Nephron progenitor cell (in vitro differentiated cells): ENCODE data around the gene DNAAF1.

ENCODE experiments used
- DNase-seq: peaks from one replicate; pipeline ENCODE4 v3.0.0; 2021
- H3K27ac Mint-ChIP-seq: 2 replicates; pipeline ENCODE4 v1.8.0; 2021; ENCODE audit warnings: mild to moderate bottlenecking, moderate library complexity, mixed read lengths
- H3K27me3 Mint-ChIP-seq: 2 replicates; pipeline ENCODE4 v1.8.0; 2021; ENCODE audit warnings: mild to moderate bottlenecking, low read depth, mixed read lengths; ENCODE audit not compliant: poor library complexity
- H3K36me3 Mint-ChIP-seq: 2 replicates; pipeline ENCODE4 v1.8.0; 2021; ENCODE audit warnings: low read depth, mixed read lengths
- H3K4me1 Mint-ChIP-seq: 2 replicates; pipeline ENCODE4 v1.8.0; 2021; ENCODE audit warnings: mixed read lengths
- H3K4me3 Mint-ChIP-seq: 2 replicates; pipeline ENCODE4 v1.8.0; 2021; ENCODE audit warnings: mild to moderate bottlenecking, moderate library complexity, mixed read lengths
- H3K9me3 Mint-ChIP-seq: 2 replicates; pipeline ENCODE4 v1.8.0; 2021; ENCODE audit warnings: mild to moderate bottlenecking, moderate library complexity, mixed read lengths
- TF ChIP-seq, protein P1 (sequence below): fragments of 200-600 bp; sonication (generic); IDR thresholded peaks from 2 replicates; pipeline ENCODE4 v1.5.0; 2021; ENCODE audit warnings: antibody characterized with exemption

Gene DNAAF1

DNA sequence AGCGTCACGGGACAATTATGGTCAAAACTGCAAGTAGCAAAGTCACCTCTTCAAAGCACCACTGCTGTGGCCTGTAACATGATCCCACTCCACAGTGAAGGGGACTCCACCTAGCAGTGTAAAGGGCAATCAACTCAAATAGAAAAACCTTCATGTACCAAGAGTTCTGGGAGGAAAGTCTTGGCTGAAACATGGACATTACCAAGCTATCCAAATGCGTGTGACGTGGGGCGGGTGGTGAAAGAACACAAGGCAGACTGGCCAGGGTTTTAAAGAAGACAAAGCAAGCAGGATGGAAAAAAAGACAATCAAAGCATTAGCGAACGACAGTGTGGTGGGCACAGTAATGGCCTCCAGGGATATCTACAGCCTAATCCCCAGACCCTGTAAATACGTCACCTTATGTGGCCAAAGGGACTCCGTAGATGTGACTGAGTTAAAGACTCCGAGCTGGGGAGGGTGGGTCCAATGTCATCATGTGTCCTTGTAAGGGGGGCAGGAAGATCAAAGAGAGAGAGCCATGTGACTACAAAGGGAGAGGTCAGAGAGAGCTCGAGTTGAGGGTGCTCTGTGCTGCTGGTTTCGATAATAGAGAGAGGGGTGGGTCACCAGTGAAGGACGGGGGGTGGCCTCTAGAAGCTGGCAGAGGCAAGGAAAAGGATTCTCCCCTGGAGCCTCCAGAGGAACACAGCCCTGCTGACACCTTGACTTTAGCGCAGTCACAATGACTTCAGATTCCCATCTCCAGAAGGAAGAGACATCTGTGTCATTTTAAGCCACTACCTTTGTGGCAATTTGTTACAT is 6.1 kb upstream of the DNAAF1 start:
- peaks cover 25% of the 10 kb centered on the region for H3K9me3 Mint-ChIP-seq
- peaks cover 49% of the 10 kb centered on the region for H3K36me3 Mint-ChIP-seq
- peaks cover 84% of the 10 kb centered on the region for H3K4me1 Mint-ChIP-seq
- H3K27ac Mint-ChIP-seq: peak overlapping the region; percentile 78
- H3K4me3 Mint-ChIP-seq: peak overlapping the region; percentile 81
- TF ChIP-seq, protein P1, sequence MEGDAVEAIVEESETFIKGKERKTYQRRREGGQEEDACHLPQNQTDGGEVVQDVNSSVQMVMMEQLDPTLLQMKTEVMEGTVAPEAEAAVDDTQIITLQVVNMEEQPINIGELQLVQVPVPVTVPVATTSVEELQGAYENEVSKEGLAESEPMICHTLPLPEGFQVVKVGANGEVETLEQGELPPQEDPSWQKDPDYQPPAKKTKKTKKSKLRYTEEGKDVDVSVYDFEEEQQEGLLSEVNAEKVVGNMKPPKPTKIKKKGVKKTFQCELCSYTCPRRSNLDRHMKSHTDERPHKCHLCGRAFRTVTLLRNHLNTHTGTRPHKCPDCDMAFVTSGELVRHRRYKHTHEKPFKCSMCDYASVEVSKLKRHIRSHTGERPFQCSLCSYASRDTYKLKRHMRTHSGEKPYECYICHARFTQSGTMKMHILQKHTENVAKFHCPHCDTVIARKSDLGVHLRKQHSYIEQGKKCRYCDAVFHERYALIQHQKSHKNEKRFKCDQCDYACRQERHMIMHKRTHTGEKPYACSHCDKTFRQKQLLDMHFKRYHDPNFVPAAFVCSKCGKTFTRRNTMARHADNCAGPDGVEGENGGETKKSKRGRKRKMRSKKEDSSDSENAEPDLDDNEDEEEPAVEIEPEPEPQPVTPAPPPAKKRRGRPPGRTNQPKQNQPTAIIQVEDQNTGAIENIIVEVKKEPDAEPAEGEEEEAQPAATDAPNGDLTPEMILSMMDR: no peak
- DNase-seq: no peak
- H3K27me3 Mint-ChIP-seq: no peaks in the 10 kb centered on the region

DNA sequence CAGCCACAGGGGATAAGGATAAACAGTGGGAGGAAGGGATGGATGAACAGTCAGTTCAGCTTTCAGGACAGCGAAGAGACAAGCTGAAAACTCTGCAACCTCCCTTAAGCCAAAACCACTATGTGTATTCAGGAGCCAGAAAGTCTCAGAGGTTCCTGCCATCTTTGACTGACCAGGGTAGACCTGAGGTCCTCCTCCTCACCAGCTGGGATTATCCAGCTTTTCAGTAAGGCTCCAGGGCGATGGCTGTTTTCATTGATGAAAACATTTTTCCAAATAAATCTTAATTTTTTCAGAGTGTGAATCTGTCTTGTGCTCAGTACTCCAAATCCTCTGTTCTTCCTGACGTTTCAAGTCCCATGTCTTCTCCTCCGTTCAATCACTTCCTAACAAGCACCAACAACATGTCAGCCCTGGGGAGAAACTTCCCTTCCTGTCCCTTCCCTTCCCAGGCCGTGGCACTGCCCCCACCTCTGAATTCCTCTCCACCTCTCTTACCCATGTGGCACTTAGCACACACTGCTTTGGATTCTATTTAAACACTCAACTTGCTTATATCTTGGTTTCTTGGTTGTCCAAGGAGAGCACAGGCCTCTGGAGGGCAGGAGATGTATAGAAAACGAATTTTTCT is 5.4 kb upstream of the DNAAF1 start:
- Mint-ChIP-seq H3K4me1 (peaks cover 81% of the 10 kb centered on the region), H3K4me3 (peak overlapping the region; percentile 81), H3K27ac (peak overlapping the region; percentile 78)

DNA sequence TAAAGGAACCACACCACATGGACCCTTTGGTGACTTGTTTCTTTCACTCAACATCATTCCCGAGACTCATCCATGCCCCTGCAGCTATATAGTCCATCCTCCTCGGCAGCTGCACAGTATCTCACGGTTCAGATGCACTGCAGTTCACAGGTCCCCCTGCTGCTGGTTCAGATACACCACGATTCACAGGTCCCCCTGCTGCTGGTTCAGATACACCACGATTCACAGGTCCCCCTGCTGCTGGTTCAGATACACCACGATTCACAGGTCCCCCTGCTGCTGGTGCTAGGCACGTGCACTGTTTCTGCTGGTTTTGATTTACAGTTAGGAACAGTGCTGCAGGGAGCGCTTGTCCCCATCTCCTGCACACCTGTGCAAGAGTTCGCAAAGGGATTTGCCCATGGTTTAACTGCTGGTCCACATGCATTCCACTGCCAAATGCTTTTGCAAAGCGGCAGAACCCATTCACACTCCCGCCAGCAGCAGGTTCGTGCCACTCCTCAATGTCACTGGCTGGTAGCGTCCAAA is 3.9 kb upstream of the DNAAF1 start:
- no peak overlapping the region for H3K27ac Mint-ChIP-seq
- peaks cover 6% of the 10 kb centered on the region for H3K27me3 Mint-ChIP-seq
- no peak overlapping the region for H3K4me3 Mint-ChIP-seq
- DNase-seq: no peak
- peaks cover 71% of the 10 kb centered on the region for H3K4me1 Mint-ChIP-seq
- peaks cover 26% of the 10 kb centered on the region for H3K9me3 Mint-ChIP-seq
- peaks cover 29% of the 10 kb centered on the region for H3K36me3 Mint-ChIP-seq
- TF ChIP-seq, protein P1: no peak

More for the DNA sequence above, 5.4 kb upstream of the DNAAF1 start:
- TF ChIP-seq, protein P1: no peak
- Mint-ChIP-seq H3K27me3 (no peaks in the 10 kb centered on the region), H3K9me3 (peaks cover 29% of the 10 kb centered on the region), H3K36me3 (peaks cover 41% of the 10 kb centered on the region)
- DNase-seq: no peak

DNA sequence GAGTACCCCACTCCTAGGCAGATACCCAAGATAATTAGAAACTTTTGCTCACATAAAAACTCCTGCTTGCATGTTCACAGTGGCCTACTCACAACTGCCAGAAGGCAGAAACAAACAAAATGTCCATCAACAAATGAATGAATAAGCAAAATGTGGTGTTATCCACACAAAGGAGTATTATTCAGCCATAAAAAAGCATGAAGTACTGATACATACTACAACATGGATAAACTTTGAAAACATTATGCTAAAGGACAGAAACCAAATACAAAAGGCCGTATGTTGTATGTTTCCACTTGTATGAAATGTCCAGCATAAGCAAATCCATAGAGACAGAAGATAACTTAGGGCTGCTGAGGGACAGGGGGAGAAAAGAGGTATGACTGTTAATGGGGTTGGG is 2.0 kb upstream of the DNAAF1 start:
- Mint-ChIP-seq H3K27me3 (peaks cover 11% of the 10 kb centered on the region), H3K4me3 (peak overlapping the region; percentile 99), H3K27ac (no peak overlapping the region), H3K36me3 (peaks cover 25% of the 10 kb centered on the region), H3K4me1 (peaks cover 52% of the 10 kb centered on the region), H3K9me3 (peaks cover 26% of the 10 kb centered on the region)
- no peak for DNase-seq
- TF ChIP-seq, protein P1: no peak

DNA sequence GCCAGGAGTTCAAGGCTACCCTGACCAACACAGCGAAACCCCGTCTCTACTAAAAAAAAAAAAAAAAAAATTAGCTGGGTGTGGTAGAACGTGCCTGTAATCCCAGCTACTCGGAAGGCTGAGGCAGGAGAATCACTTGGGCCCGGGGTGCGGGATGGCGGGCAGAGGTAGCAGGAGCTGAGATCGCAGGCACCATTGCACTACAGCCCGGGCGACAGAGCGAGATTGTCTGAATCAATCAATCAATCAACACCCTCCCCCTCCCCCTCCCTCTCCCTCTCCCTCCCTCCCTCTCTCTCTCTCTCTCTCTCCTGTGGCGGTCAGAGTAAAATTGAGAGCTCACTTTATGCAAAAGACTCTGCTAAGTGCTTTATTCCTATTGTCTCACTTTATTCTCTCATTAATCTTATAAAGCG is 1.3 kb upstream of the DNAAF1 start:
- H3K4me3 Mint-ChIP-seq: peak overlapping the region; percentile 99
- peaks cover 26% of the 10 kb centered on the region for H3K9me3 Mint-ChIP-seq
- H3K36me3 Mint-ChIP-seq: peaks cover 25% of the 10 kb centered on the region
- peaks cover 45% of the 10 kb centered on the region for H3K4me1 Mint-ChIP-seq
- peak overlapping the region; percentile 85 for H3K27ac Mint-ChIP-seq
- H3K27me3 Mint-ChIP-seq: peaks cover 12% of the 10 kb centered on the region
- DNase-seq: peak; percentile 44
- TF ChIP-seq, protein P1: no peak
